HG03064 (cell line): ENCODE data around the gene PLA2G2C.

Source experiments
- ATAC-seq: cut with Tn5 transposase; IDR thresholded peaks from one replicate; pipeline ENCODE4 v1.9.1; 2021; ENCODE audit warnings: low read depth; ENCODE audit not compliant: unreplicated experiment

The PLA2G2C gene

DNA sequence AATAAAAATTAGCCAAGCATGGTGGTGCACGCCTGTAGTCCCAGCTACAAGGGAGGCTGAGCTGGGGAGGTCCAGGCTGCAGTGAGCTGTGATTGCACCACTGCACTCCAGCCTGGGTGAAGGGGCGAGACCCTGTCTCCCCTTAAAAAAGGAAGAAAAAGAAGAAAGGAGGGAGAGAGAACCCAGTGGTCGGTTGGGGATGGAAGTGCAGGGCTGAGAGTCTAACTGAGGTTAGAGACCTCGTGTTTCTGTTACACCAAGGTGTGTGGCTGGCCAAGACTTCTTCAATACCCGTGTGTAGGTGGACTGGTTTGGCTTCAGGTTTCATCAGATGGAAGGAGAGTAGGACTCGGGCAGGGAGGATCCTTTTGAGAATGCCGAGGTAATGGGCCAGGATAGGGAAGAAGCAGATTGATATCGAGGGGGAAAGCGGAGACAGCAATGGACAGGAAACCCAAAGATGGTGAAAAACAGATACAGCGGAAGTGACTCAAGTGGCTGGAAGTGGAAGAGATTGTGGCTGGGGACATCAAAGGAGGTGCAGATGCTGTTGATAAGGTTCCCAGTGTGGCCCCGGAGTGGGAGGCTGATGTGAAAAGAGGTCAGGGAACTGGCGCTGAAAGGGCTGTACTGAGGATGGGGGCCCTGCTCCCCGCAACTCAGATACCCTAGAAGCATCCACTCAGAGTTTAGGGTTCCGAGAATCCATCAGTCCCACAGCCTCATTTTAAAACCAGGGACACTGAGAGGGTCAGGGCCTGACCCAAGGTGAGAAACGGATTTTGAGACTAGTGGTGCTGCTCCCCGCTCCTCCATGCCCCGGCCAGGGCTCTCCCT lies 1.1 kb downstream of the PLA2G2C start:
- no peak for ATAC-seq

DNA sequence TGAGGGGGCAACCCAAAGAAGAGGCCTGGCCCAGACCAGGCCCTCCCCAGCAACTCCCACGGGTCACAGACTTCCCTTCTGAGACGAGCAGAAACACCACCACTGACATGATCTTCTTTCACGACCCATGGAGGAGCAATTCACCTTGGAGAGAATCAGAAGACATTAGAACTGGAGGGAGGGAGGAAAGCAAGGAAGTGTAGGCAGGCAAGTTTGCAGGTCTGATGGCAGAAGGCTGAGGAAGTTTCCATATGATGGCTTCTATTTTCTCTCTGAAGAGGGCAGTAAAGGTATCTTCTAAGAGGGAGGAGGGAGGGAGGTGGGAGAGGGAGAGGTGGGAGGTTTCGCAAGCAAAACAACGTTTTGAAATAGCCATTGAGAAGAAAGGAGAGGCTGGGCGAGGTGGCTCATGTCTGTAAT lies 1.8 kb downstream of the PLA2G2C start:
- ATAC-seq: no peak

DNA sequence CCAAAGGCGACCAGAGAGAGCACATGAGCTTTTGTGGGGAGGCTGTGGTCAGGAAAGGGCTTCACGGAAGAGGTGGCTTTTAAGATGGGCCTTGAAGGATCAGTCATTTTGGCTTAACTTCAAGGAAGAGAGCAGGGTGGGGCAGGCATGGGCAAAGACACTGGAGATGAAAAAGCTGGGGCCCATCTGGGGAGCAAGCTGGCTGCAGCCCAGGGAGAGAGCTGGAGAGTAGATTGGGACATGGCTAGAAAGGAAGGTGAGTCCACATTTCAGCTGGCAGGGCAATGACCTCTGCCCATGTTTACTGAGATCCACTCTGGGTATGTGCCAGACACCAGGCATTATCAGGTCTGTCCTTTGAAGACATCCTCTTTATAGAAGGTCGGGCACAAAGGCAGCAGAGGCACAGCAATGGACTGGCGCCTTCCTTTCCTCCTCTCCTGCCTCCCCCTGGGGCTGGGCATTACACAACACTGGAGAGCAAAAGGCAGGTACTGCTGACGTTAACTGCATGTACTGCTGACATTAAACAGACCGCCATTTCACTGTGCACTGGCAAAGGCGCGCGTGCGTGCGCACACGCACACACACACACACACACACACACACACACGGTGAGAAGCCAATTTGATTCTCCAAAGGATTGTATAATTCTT lies 2.6 kb downstream of the PLA2G2C start:
- ATAC-seq: no peak

DNA sequence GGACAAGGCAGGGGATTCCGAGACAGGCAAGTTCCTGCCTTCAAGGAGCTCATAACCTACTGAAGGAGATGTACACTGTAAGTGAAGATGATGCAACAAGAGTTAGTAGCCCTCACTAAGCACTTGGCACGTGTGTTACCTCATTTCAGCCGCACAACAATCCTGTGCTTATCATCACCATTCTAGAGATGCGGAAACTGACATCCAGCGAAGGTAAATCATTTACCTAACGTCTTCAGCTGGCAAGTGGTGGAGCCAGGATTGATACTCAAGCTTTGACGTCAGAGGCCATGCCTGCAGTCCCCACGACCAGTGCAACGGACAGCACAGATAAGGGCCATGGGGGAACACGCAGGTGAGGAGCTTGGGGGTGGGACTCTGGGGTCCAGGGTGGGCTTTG lies 3.3 kb downstream of the PLA2G2C start:
- ATAC-seq: no peak

DNA sequence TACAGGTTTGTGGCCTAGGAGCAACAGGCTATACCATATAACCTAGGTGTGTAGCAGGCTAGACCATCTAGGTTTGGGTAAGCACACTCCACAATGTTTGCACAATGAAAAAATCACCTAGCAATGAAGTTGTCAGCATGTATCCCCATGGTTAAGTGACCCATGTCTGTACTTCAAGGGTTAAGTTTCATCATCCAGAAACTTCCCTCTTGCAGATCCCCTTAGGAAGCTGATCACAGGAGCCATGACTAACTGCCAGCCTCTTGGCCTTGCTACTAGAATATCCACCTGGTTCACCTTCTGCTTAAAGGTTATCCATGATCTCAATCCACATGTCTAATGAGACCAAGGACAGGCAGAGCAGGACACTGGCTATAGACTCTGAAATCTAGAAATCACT lies 3.9 kb downstream of the PLA2G2C start:
- no peak for ATAC-seq

DNA sequence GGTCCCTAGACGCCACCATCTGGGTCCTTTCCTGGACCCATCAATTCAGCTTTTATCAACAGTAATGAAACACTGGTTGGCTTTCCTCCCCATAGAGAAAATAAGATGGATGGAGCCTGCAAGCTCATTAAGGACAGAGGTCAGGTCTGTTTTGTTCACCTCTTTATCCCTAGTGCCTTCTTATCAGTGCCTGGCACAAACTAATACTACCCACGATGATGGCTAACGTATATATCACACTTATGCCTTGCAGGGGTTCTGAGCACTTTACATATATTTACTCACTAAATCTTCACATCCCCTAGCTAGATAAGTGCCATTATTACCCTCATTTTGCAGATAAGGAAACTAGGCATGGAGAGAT lies 5.5 kb downstream of the PLA2G2C start:
- no peak for ATAC-seq

DNA sequence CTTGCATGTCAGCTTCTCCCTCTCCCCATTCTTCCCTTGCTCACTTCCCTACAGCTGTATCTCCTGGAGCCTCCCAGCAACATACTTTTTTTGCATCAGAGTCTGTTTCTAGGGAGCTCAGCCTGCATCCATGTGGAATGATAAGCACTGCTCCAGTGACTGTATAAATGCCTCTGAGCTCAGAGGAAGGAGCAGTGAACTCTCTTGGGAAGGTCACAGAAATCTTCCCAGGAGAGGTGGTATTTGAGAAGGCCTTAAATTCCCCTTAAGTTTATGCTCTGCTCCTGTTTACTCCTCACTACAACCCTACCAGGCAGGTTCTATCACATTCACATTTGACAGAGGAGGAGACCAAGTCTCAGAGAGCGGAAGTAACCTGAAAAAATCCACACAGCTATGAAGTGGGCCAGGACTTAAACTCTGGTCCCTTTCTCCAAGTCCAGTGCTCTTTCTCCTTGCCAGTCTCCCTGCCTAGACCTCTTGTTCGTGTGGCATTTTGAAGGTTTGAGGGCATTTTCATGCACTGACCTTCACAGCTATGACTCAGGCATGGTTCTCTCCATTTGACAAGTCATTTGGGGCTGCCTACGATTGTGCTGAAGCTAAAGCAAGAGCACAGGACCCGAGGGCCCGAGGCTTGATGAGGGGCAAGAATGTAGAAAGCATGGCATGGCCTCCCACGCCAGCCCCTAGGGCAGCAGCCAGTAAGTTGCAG lies 6.0 kb downstream of the PLA2G2C start:
- ATAC-seq: no peak

DNA sequence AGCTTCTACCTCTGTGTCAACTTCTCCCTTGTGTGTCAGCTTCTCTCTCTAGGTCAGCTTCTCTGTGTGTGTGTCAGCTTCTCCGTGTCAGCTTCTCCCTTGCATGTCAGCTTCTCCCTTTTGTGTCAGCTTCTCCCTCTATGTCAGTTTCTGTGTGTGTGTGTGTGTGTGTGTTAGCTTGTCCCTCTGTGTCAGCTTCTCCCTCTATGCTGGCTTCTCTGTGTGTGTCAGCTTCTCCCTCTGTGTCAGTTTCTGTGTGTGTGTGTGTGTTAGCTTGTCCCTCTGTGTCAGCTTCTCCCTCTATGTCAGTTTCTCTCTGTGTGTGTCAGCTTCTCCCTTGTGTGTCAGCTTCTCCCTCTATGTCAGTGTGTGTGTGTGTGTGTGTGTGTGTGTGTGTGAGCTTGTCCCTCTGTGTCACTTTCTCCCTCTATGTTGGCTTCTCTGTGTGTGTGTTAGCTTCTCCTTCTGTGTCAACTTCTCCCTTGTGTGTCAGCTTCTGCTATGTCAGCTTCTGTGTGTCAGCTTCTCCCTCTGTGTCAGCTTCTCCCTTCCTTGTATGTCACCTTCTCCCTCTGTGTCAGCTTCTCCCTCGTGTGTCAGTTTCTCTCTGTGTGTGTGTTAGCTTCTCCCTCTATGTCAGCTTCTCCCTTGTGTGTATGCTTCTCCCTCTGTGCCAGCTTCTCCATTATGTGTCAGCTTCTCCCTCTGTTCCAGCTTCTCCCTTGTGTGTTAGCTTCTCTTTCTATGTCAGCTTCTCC lies 6.8 kb downstream of the PLA2G2C start:
- ATAC-seq: no peak

DNA sequence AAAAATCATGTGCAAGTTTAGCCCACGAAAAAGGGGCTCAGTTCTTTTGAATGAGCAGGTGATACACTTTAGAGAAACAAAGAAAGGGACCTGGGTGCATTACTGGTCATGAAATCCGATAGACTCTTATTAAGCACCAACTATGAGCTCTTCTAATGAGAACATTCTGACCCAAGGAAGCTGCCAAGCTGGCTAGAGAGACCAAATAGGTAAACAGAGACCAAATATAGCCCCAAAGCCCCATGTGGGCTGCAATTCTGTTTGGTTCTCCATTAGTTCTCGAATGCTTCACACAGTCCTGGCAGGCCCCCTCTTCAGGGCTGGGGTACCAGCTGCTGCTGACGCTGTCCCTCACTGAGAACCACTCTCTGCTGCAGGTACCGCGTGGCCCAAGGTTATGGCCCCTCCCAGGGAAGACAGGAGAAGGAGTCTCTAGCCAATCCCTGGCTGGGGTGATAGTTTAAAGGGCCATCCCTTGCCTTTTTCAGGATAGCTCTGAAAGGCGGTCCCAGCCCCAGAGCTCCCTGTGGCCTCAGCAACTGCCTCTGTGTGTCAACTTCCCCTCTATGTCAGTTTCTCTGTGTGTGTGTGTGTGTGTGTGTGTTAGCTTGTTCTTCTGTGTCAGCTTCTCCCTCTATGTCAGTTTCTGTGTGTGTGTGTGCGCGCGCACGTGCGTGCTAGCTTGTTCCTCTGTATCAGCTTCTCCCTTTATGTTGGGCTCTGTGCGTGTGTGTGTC lies 7.5 kb downstream of the PLA2G2C start:
- ATAC-seq: no peak

DNA sequence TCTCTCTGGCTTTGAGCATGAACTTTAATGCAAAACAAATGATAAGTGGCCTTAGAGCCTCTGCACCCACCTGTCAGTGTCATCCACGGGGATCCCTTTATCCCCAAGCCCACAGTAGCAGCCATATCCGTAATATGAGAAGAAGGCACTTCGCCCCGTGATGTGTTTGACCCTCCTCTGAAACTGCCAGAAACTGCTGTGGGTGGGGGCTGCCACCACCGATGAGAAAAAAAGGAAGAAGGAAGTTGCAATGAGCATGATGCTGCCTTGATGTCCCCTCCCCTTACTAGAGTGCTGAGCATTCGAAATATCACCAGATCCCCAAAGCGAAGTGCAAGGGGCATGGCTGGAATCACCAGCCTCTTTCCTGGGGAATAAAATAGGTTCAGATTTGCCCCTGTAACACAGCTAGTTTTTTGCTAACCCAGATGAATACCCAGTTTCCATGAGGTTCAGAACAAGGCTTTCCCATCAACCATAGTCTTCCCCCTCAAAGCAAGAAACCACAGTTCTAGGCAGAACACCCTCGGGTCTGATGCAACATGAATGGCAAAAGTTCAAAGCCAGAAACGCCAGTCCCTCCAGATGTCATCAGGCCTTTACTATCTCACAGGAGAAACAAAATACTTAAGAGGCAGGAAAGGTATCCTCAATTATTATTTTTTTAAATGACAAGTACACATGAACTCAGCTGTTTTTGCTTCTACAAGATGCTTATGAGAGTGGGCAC lies 11.2 kb downstream of the PLA2G2C start:
- no peak for ATAC-seq

DNA sequence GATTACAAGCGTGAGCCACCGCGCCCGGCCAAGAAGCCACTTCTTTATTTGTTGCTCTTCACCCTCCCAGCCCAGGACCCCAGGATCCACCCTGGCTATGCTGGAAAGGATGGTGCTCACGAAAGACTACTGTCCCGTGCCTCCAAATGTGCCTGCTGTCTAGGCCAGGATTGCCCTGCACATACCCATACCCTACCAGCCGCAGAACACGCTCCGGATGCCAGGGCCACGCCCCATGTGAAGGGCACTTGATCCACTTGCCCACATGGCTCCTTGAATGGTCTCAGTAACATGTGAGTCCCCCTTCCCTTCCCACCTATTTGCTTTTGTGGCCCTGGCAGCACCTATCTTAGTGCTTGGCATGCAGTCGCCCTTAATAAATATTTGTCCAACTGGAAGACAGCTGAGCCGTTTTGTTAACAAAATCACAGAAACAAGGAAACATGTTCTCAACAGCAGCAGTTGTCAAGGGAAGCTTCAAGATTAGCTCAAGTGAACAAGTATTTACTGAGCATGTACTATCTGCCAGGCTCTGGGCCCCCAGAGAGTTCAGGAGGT lies 14.2 kb downstream of the PLA2G2C start:
- no peak for ATAC-seq

DNA sequence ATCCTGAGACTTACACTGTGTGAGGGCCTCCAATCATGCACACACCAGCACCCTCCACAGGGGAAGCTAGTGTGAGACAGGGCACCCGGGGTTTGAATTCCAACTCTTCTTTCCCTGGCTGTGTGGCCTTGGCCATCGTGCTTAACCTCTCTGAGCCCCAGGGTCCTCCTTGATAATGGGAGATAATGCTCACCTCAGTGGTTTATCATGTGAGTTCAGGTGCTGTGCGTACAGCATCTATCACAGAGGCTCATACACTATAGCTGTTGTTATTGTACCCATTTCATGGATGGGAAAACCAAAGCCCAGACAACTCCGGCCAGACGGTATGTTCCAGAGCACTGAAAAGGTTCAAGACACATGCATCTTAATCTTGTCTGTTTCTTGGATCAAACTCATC lies 16.4 kb downstream of the PLA2G2C start:
- ATAC-seq: no peak

DNA sequence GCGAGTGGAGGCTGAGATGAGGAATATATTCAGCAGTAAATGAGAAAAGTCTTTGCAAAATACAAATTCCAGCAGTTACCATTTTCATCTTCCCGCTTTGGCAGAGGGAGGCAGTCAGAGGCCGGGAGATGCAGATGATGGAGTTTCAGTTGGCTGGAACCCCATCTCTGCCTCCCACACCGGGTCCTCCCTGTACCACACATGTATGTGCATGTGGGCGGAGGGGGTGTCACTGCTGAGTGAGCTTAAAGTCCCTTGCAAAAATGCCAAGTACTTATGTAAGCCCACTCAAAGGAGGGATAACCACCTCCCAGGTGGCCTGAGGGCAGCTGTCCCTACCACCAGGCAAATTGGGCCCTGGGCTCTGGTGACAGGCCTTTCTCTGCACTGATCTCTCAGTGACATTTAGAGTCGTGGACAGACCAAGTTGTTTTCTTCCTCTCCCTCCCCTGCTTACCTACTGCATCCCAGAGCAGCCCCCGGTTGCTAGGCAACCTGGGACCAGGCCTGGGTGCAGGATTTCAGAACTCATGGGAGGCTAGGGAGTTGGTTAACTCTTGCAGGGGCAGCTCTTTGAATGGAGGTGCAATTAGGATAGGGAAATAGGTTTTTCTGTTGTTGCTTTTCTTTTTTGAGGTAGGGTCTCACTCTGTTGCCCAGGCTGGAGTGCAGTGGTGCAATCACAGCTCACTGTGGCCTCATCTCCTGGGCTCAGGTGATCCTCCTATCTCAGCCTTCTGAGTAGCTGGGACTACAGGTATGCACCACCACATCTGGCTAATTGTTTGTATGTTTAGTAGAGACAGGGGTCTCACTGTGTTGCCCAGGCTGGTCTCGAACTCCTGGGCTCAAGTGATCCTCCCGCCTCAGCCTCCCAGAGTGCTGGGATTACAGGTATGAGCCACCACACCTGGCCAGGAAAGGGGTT lies 17.5 kb downstream of the PLA2G2C start:
- no peak for ATAC-seq

DNA sequence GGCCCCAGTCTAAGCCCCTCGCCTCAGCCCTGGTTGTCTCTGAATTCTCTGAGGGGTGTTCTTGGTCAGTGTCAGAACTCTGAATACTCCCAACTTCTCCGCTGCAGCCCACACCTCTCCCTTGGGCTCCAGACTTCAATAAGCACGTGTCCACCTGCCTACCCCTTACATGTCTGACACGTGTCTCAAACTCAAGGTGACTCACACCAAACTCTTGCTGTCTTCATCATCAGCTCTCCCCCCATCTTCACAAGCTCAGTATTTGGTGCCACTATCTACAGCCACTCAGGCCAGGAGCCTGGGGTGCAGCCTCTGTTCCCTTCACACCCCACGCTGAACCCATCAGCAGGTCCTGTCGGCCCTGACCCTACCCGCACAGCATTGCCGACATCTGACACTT lies 19.2 kb downstream of the PLA2G2C start:
- no peak for ATAC-seq

DNA sequence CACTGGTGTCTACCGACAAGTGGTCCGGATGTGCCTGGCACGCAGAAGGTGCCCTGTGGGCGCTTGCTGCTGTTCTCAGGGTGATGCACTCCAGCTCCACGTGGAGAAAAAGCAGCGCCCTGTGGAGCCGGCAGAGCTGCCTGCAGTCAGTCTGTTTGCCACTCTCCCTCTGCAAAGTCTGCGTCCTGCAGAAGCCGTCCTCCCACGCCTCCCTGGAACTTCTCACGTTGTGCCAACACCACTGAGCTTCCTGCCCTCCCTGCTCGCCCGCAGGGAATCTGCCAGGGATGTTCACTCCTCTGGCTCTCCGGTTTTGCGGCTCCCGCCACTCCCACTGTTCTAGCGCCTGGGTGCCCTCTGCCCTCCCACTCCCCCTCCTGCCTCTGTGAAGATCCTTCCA lies 20.3 kb downstream of the PLA2G2C start:
- ATAC-seq: no peak

DNA sequence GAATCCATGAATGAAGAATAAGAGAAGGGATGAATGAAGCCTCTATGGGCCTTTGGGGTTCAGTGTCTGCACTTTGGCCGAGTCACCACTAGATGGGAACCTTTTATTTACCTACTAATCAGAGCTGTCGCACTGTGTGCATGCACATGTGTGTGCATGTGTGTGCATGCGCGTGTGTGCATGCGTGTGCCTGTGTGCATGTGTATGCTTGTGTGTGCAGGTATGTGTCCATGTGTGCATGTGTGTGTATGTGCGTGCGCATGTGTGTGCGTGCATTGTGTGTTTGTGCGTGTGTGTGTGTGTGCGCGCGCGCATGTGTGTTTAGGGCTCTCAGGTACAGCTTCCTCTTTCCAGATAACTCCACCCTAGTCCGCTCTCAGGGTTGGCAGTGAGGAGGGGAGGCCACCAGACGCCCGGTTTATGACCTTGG lies 20.8 kb downstream of the PLA2G2C start:
- ATAC-seq: no peak

DNA sequence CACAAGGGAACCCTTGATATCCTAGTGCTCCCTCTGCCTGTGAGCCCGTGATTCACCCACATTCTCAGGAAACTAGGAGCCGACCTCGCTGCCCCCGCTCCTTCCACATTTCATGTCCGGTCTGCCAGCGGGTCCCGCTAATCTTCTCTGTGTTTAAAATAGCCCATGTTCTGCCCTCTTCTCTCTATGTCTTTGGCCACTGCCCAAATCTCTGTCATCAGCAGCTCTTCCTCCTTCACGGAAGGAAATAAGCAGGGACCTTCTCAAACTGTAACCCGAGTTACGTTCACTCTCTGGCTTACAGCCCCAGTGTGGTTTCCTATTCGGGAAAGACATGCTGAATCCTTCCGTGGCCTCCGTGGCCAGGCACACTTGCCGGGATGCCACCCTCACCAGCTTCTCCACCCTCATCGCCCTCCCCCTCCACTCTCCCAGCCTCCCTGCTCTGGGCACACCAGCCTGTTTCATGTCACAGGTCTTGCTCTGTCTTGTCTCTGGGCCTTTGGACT lies 21.6 kb downstream of the PLA2G2C start:
- no peak for ATAC-seq

DNA sequence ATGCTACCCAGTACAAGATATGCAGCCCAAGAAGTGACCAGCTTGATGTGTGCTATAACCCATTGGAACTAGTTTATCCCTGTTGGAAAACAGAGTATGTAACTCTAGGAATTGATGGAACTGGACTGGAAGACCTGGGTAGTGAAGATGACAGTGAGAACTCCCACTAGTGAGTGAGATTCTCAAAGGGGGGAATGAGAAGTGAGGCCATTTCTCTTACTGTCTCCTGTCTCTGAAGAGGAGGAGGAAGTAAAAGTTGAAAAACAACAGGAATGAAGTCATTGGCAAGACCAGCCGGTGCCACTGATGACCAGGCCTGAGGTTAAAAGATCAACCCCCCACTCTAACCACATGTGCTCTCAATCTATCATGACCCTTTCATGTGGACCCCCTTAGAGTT lies 26.3 kb downstream of the PLA2G2C start:
- no peak for ATAC-seq
